Right atrium auricular region (tissue), 2 donors: ENCODE measurements around the gene CELA3A. TPM values are rescaled to one million over a fixed set of nuclear protein-coding genes. Genes with fewer than 3 reads are reported as not detected.

Experiments used
- DNase-seq: peaks from one replicate; pipeline ENCODE4 v3.0.0-alpha.2; 2019; ENCODE audit warnings: low spot score
- H3K27ac ChIP-seq, 2 donors: fragments of 200-600 bp; sonication (generic); 1 replicate in 1 of 2; 2 replicates in 1 of 2; pipeline ENCODE4 v1.5.1; 2016 to 2019
- H3K27me3 ChIP-seq, 2 donors: fragments of 200-600 bp; sonication (generic); one replicate each; pipeline versions ENCODE4 v1.5.1 to v1.6.0; 2017 to 2019
- H3K36me3 ChIP-seq: fragments of 200-600 bp; sonication (generic); one replicate; pipeline ENCODE4 v1.5.1; 2016
- H3K4me1 ChIP-seq, 2 donors: fragments of 200-600 bp; sonication (generic); one replicate each; pipeline versions ENCODE4 v1.5.1 to v1.6.0; 2017 to 2019
- H3K4me3 ChIP-seq, 2 donors: fragments of 200-600 bp; sonication (generic); 1 replicate in 1 of 2; 2 replicates in 1 of 2; pipeline ENCODE4 v1.5.1; 2017 to 2019; ENCODE audit warnings: mild to moderate bottlenecking in 1 of 2, moderate library complexity in 1 of 2
- H3K9me3 ChIP-seq, 2 donors: fragments of 200-600 bp; sonication (generic); one replicate each; pipeline ENCODE4 v1.5.1; 2019
- CTCF ChIP-seq, 2 donors: fragments of 200-600 bp; sonication (generic); IDR thresholded peaks; one replicate each; pipeline ENCODE4 v1.5.1; 2019; ENCODE audit warnings: antibody characterized with exemption in 2 of 2
- total RNA-seq, 2 donors: library from RNA; depleted of rRNA; stranded (reverse); fragments of >200 nt; gene quantifications; one replicate each; pipeline ENCODE4 v1.1.0, GENCODE V29; 2016

Gene CELA3A
- total RNA-seq, 2 donors from 2014 or later: not detected

DNA sequence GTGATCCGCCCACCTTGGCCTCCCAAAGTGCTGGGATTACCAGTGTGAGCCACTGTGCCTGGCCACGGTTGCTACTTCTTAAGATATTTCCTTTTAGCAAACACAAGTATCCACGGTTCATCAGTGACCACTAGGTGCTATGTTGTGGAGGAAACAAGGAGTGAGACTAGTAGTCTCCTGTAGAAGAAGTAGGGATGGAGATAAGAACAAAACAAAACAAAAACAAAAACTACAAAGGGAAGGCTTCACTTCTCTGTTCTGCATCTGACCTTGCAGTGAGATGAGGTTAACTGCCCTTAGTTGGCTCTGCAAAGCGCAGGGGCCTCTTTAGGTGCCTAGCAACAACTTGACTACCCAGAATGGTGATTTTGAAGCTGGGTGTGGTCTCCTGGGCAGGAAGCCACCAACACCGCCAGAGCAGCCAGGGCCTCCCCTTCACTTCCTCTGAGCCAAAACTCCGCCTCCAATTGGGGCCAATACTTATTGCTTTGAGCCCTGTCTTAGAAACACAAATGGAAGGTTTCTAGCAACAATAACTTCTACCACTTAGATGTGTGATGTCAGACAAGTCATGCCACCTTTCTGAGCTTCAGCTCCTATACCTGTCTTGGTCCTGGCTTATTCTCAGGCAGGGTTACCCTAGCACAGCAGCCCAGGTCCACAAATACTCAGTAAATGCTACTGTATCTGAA lies 38.3 kb downstream of the CELA3A start:
- peak overlapping the region; percentile 48 to 51 for H3K27ac ChIP-seq
- no peaks in the 10 kb centered on the region for H3K9me3 ChIP-seq
- H3K4me3 ChIP-seq: no peak overlapping the region
- H3K36me3 ChIP-seq: no peaks in the 10 kb centered on the region
- peaks cover 0 to 29% of the 10 kb centered on the region in 2 donors for H3K4me1 ChIP-seq
- H3K27me3 ChIP-seq: no peaks in the 10 kb centered on the region
- no peak for DNase-seq
- TF ChIP-seq CTCF (IDR thresholded peaks at IDR 0.05): no peak

- Histone ChIP-seq H3K4me1 (peaks cover 0 to 29% of the 10 kb centered on the region in 2 donors), H3K27ac (peak overlapping the region; percentile 48 to 51), H3K4me3 (no peak overlapping the region), H3K27me3 (no peaks in the 10 kb centered on the region), H3K36me3 (no peaks in the 10 kb centered on the region), H3K9me3 (no peaks in the 10 kb centered on the region)
- TF ChIP-seq CTCF (IDR thresholded peaks at IDR 0.05): no peak
- no peak for DNase-seq
These were observed 38.8 kb downstream of the CELA3A start for GRCh38 chr1:22040286-22040623.

GRCh38 chr1:22041505-22041904 lies 40.0 kb downstream of the CELA3A start:
- no peaks in the 10 kb centered on the region for H3K9me3 ChIP-seq
- peaks cover 0 to 29% of the 10 kb centered on the region in 2 donors for H3K4me1 ChIP-seq
- no peak for DNase-seq
- no peaks in the 10 kb centered on the region for H3K36me3 ChIP-seq
- H3K27me3 ChIP-seq: no peaks in the 10 kb centered on the region
- no peak overlapping the region for H3K27ac ChIP-seq
- TF ChIP-seq CTCF (IDR thresholded peaks at IDR 0.05): no peak
- no peak overlapping the region for H3K4me3 ChIP-seq

DNA sequence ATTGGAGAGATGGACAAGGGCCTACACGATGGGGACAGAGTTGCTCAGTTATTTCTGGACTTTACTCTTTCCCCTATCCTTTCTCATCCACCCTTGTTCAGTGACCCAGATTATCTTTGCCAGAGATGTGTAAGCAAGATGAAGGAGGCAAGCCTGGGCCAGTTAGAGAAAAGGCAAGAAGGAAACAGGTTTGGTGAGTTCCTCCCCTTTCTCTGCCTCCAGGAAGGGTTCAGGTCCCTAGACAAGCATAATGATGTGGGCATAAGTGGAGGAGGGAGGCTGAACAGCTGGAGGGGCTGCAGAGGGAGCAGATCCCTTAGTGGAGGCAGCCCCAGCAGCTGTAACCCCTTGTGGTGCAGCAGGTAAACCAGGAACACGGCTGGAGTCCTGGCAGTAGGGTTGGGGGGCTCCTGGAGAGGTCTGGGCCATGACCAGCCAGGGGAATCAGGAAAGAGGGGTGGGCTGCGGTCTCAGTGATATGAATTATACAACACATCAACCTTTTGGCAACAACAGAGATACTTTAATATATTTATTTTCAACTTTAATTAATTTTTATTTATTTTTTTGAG lies 41.8 kb downstream of the CELA3A start:
- no peaks in the 10 kb centered on the region for H3K36me3 ChIP-seq
- H3K4me3 ChIP-seq: no peak overlapping the region
- H3K27ac ChIP-seq: no peak overlapping the region
- no peak for TF ChIP-seq CTCF (IDR thresholded peaks at IDR 0.05)
- no peaks in the 10 kb centered on the region for H3K27me3 ChIP-seq
- peaks cover 0 to 16% of the 10 kb centered on the region in 2 donors for H3K4me1 ChIP-seq
- no peaks in the 10 kb centered on the region for H3K9me3 ChIP-seq
- DNase-seq: no peak

GRCh38 chr1:22044690-22045420 lies 43.4 kb downstream of the CELA3A start:
- H3K9me3 ChIP-seq: no peaks in the 10 kb centered on the region
- no peak overlapping the region for H3K4me3 ChIP-seq
- peaks cover 0 to 11% of the 10 kb centered on the region in 2 donors for H3K4me1 ChIP-seq
- H3K36me3 ChIP-seq: no peaks in the 10 kb centered on the region
- H3K27ac ChIP-seq: no peak overlapping the region
- no peaks in the 10 kb centered on the region for H3K27me3 ChIP-seq
- no peak for DNase-seq
- TF ChIP-seq CTCF (IDR thresholded peaks at IDR 0.05): no peak
